Mammary epithelial cell (primary cell): ENCODE results near the gene IRF2.

Experiments
- EZH2 ChIP-seq: IDR thresholded peaks from 2 replicates; pipeline ENCODE4 v1.6.1; 2012; ENCODE audit warnings: low read length, inconsistent platforms, borderline replicate concordance
- TF ChIP-seq, protein P1 (sequence below), 2 donors: IDR thresholded peaks in 1 of 2; conservative IDR thresholded peaks in 1 of 2; 2 replicates each; pipeline ENCODE4 v1.5.1; 2011 to 2012; ENCODE audit warnings: inconsistent platforms in 2 of 2, low read length in 2 of 2, mild to moderate bottlenecking in 2 of 2, control low read depth in 1 of 2, low read depth in 1 of 2; ENCODE audit not compliant: insufficient read depth in 1 of 2; ENCODE audit errors: extremely low read depth in 1 of 2

DNA sequence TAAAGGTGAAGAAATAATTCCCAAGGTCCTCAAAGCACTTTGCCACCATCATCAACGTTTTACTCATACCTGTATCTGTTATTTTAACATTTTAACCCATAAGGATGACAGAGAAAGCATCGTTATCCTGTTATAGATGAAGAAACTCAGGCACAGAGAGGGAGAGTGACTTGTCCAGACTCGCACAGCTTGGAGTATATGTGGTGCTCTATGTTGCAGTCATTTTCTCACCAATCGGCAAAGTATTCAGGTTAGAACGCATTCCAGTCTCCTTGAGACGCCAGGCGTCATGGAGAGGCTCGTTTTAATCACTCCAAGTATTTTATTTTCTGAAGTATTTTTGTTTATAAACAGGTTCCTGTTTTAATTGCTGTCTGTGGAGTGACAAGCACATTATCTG, 73.5 kb downstream of the IRF2 start:
- TF ChIP-seq, protein P1, sequence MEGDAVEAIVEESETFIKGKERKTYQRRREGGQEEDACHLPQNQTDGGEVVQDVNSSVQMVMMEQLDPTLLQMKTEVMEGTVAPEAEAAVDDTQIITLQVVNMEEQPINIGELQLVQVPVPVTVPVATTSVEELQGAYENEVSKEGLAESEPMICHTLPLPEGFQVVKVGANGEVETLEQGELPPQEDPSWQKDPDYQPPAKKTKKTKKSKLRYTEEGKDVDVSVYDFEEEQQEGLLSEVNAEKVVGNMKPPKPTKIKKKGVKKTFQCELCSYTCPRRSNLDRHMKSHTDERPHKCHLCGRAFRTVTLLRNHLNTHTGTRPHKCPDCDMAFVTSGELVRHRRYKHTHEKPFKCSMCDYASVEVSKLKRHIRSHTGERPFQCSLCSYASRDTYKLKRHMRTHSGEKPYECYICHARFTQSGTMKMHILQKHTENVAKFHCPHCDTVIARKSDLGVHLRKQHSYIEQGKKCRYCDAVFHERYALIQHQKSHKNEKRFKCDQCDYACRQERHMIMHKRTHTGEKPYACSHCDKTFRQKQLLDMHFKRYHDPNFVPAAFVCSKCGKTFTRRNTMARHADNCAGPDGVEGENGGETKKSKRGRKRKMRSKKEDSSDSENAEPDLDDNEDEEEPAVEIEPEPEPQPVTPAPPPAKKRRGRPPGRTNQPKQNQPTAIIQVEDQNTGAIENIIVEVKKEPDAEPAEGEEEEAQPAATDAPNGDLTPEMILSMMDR (conservative IDR thresholded peaks at IDR 0.05 in 1 of 2, IDR thresholded peaks at IDR 0.05 in 1 of 2; ENCODE audit: extremely low read depth in 1 of 2, insufficient read depth in 1 of 2, low read depth in 1 of 2, low read length in 2 of 2): no peak
- TF ChIP-seq EZH2: no peak
